Cardiac fibroblast (primary cell): ENCODE results near the gene ADAMTS2.
A peak's percentile ranks its signal among the peaks of the same experiment; 100 is the strongest.
"Not testable (repeated sequence)": the region's sequence is repeated elsewhere in the genome, so short reads cannot be mapped to it uniquely, and the experiment has no call there.

Experiments used
- DNase-seq, 2 donors: peaks; one replicate each; pipeline versions ENCODE4 v3.0.0 to v3.0.0-alpha.2; 2010; ENCODE audit warnings: low read depth in 2 of 2
- H3K4me3 ChIP-seq, 2 donors: replicated peaks in 1 of 2; 1 replicate in 1 of 2; 2 replicates in 1 of 2; pipeline ENCODE4 v1.5.1; 2011; ENCODE audit warnings: low read depth in 2 of 2, low read length in 2 of 2, mild to moderate bottlenecking in 2 of 2, moderate library complexity in 1 of 2
- CTCF ChIP-seq: IDR thresholded peaks from one replicate; pipeline ENCODE4 v1.5.1; 2011; ENCODE audit warnings: low read depth, mild to moderate bottlenecking, low read length, inconsistent platforms

ADAMTS2 gene

GRCh38 chr5:179217956-179218942 lies 127.0 kb downstream of the ADAMTS2 start:
- no peak overlapping the region for H3K4me3 ChIP-seq
- no peak for TF ChIP-seq CTCF
- DNase-seq, result peak in 1 of 2 donors; percentile 19

GRCh38 chr5:179217356-179217755 lies 127.9 kb downstream of the ADAMTS2 start:
- no peak overlapping the region for H3K4me3 ChIP-seq
- peak; percentile 5 to 26 for DNase-seq
- no peak for TF ChIP-seq CTCF

- not testable (repeated sequence) for H3K4me3 ChIP-seq, DNase-seq
These were observed 128.9 kb downstream of the ADAMTS2 start for GRCh38 chr5:179216381-179216780.

- H3K4me3 ChIP-seq, result no peak overlapping the region
These were observed 129.7 kb downstream of the ADAMTS2 start for GRCh38 chr5:179215576-179215975.

GRCh38 chr5:179214678-179215077 lies 130.6 kb downstream of the ADAMTS2 start:
- DNase-seq, result no peak
- TF ChIP-seq CTCF, result no peak
- no peak overlapping the region for H3K4me3 ChIP-seq

More at GRCh38 chr5:179215576-179215975, 129.7 kb downstream of the ADAMTS2 start:
- DNase-seq, result no peak
- TF ChIP-seq CTCF, result no peak

GRCh38 chr5:179212870-179213269 lies 132.4 kb downstream of the ADAMTS2 start:
- DNase-seq, result peak in 1 of 2 donors; percentile 43
- no peak overlapping the region for H3K4me3 ChIP-seq
- peak; percentile 65 for TF ChIP-seq CTCF

GRCh38 chr5:179211631-179212030 lies 133.6 kb downstream of the ADAMTS2 start:
- TF ChIP-seq CTCF, result no peak
- no peak overlapping the region for H3K4me3 ChIP-seq
- DNase-seq, result no peak
